HG03460 (cell line): ENCODE data around the gene DCT.
"Not testable (repeated sequence)": the region's sequence is repeated elsewhere in the genome, so short reads cannot be mapped to it uniquely, and the experiment has no call there.

Experiments used
- ATAC-seq: cut with Tn5 transposase; IDR thresholded peaks from one replicate; pipeline ENCODE4 v1.9.1; 2021; ENCODE audit not compliant: unreplicated experiment

DCT gene

GRCh38 chr13:94479616-94480015 lies at the start of gene DCT:
Gene DCT, minus strand, starts transcription at chr13:94479682. Its CDS starts 427 bp downstream, at chr13:94479255.
- no peak for ATAC-seq

GRCh38 chr13:94526956-94527355 lies 47.5 kb upstream of the DCT start:
- ATAC-seq, result not testable (repeated sequence)

GRCh38 chr13:94525781-94526180 lies 46.3 kb upstream of the DCT start:
- no peak for ATAC-seq

- ATAC-seq, result no peak
Measured at GRCh38 chr13:94524407-94524806, 44.9 kb upstream of the DCT start.

GRCh38 chr13:94520001-94520400 lies 40.5 kb upstream of the DCT start:
- no peak for ATAC-seq

- ATAC-seq, result no peak
Measured at GRCh38 chr13:94516456-94516855, 37.0 kb upstream of the DCT start.

- ATAC-seq, result no peak
Measured at GRCh38 chr13:94515911-94516310, 36.4 kb upstream of the DCT start.

GRCh38 chr13:94515374-94515773 lies 35.9 kb upstream of the DCT start:
- ATAC-seq, result no peak

- ATAC-seq, result no peak
Measured at GRCh38 chr13:94513026-94513425, 33.5 kb upstream of the DCT start.

GRCh38 chr13:94505730-94506129 lies 26.2 kb upstream of the DCT start:
- ATAC-seq, result no peak

- no peak for ATAC-seq
Measured at GRCh38 chr13:94503851-94504250, 24.4 kb upstream of the DCT start.

GRCh38 chr13:94498831-94499230 lies 19.3 kb upstream of the DCT start:
- not testable (repeated sequence) for ATAC-seq

- ATAC-seq, result no peak
Measured at GRCh38 chr13:94495806-94496205, 16.3 kb upstream of the DCT start.

- no peak for ATAC-seq
Measured at GRCh38 chr13:94494026-94494425, 14.5 kb upstream of the DCT start.

GRCh38 chr13:94487043-94487442 lies 7.6 kb upstream of the DCT start:
- ATAC-seq, result no peak

GRCh38 chr13:94483970-94484369 lies 4.5 kb upstream of the DCT start:
- ATAC-seq, result no peak

GRCh38 chr13:94481941-94482340 lies 2.5 kb upstream of the DCT start:
- ATAC-seq, result no peak

GRCh38 chr13:94480672-94481145 lies 1.2 kb upstream of the DCT start:
- ATAC-seq, result no peak

GRCh38 chr13:94478913-94479312 lies 569 bp downstream of the DCT start:
- no peak for ATAC-seq

GRCh38 chr13:94470126-94470525 lies 9.4 kb downstream of the DCT start:
- ATAC-seq, result no peak

- no peak for ATAC-seq
Measured at GRCh38 chr13:94464771-94465170, 14.7 kb downstream of the DCT start.

GRCh38 chr13:94462670-94463069 lies 16.8 kb downstream of the DCT start:
- no peak for ATAC-seq

- no peak for ATAC-seq
Measured at GRCh38 chr13:94459116-94459515, 20.4 kb downstream of the DCT start.

GRCh38 chr13:94455414-94455813 lies 24.1 kb downstream of the DCT start:
- ATAC-seq, result no peak
